OCI-LY3 (cell line): ENCODE results near the gene P4HA1.

ENCODE experiments used
- H2AFZ ChIP-seq: fragments of 200-600, 300-600 bp; shearing (Covaris generic); 2 replicates; pipeline ENCODE4 v1.6.0; 2014; ENCODE audit warnings: antibody characterized with exemption, low read depth, low read length
- H3K27ac ChIP-seq: fragments of 200-600, 300-600 bp; sonication (generic); 2 replicates; pipeline ENCODE4 v1.5.1; 2014; ENCODE audit warnings: mild to moderate bottlenecking, low read length, moderate library complexity, mixed read lengths
- H3K27me3 ChIP-seq: fragments of 200-600, 300-600 bp; sonication (generic); 2 replicates; pipeline ENCODE4 v1.6.1; 2014; ENCODE audit warnings: low read depth, low read length, mixed read lengths
- H3K36me3 ChIP-seq: fragments of 200-600, 300-600 bp; sonication (generic); replicated peaks from 2 replicates; pipeline ENCODE3; 2014; ENCODE audit warnings: low read depth, low read length, mixed read lengths
- H3K4me1 ChIP-seq: fragments of 300-600, 200-600 bp; sonication (generic); 2 replicates; pipeline ENCODE4 v1.6.1; 2014; ENCODE audit warnings: low read length, mixed read lengths
- H3K4me2 ChIP-seq: fragments of 200-600, 300-600 bp; sonication (generic); 2 replicates; pipeline ENCODE4 v1.6.1; 2014; ENCODE audit warnings: low read length, mixed read lengths
- H3K4me3 ChIP-seq: fragments of 300-600, 200-600 bp; sonication (generic); 2 replicates; pipeline ENCODE4 v1.5.1; 2014; ENCODE audit warnings: antibody characterized with exemption, mild to moderate bottlenecking, low read length, moderate library complexity
- H3K79me2 ChIP-seq: fragments of 300-600, 200-600 bp; shearing (Covaris generic); 2 replicates; pipeline ENCODE4 v1.6.1; 2014; ENCODE audit warnings: mild to moderate bottlenecking, low read length, mixed read lengths
- H3K9ac ChIP-seq: fragments of 300-600, 200-600 bp; shearing (Covaris generic); 2 replicates; pipeline ENCODE4 v1.6.0; 2014; ENCODE audit warnings: mild to moderate bottlenecking, low read length, moderate library complexity
- H3K9me3 ChIP-seq: fragments of 200-600, 300-600 bp; shearing (Covaris generic); 2 replicates; pipeline ENCODE4 v1.6.1; 2014; ENCODE audit warnings: low read length, mixed read lengths; ENCODE audit not compliant: insufficient read depth
- H4K20me1 ChIP-seq: fragments of 200-600, 300-600 bp; sonication (generic); 2 replicates; pipeline ENCODE4 v1.6.1; 2016; ENCODE audit warnings: low read length, mixed read lengths; ENCODE audit not compliant: insufficient read depth
- EZH2phosphoT487 ChIP-seq: fragments of 200-600 bp; shearing (Covaris generic); IDR thresholded peaks from 2 replicates; pipeline ENCODE4 v1.6.1; 2018; ENCODE audit warnings: antibody characterized with exemption, mixed run types, low read depth
- TF ChIP-seq, protein P1 (sequence below): fragments of 200-600, 300-600 bp; sonication (generic); IDR thresholded peaks from 2 replicates; pipeline ENCODE4 v1.5.1; 2014; ENCODE audit warnings: antibody characterized with exemption, low read length, low read depth

The P4HA1 gene

DNA sequence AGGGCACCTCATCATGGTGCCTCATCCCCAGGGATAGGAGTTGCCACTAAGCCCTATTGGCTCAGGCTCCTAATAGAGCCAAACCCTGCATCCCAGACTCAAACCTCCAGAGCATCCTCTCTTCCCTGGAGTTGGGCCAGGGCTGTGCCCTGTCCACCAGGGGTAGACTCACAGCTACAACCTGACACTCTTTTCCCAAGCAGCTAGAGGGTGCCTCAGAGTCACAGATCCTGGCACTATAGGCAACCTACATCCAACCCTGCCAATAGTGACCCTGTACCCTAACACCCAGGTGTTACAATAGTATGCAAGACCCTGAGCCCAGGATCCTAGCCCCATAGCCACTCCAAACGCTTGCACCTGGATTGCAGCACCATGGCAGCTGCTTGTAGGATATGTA lies 78.0 kb downstream of the P4HA1 start:
- Histone ChIP-seq H2AFZ (no peak overlapping the region), H3K27ac (no peak overlapping the region), H3K36me3 (peaks cover 15% of the 10 kb centered on the region), H3K9ac (no peak overlapping the region), H3K4me3 (no peak overlapping the region), H3K4me1 (no peaks in the 10 kb centered on the region), H3K9me3 (no peaks in the 10 kb centered on the region), H3K4me2 (no peak overlapping the region), H3K79me2 (peaks cover 3% of the 10 kb centered on the region; the same call in 1 of the 2 replicates), H4K20me1 (peaks cover 15% of the 10 kb centered on the region; the same call in 1 of the 2 replicates), H3K27me3 (no peaks in the 10 kb centered on the region)
- TF ChIP-seq, protein P1, sequence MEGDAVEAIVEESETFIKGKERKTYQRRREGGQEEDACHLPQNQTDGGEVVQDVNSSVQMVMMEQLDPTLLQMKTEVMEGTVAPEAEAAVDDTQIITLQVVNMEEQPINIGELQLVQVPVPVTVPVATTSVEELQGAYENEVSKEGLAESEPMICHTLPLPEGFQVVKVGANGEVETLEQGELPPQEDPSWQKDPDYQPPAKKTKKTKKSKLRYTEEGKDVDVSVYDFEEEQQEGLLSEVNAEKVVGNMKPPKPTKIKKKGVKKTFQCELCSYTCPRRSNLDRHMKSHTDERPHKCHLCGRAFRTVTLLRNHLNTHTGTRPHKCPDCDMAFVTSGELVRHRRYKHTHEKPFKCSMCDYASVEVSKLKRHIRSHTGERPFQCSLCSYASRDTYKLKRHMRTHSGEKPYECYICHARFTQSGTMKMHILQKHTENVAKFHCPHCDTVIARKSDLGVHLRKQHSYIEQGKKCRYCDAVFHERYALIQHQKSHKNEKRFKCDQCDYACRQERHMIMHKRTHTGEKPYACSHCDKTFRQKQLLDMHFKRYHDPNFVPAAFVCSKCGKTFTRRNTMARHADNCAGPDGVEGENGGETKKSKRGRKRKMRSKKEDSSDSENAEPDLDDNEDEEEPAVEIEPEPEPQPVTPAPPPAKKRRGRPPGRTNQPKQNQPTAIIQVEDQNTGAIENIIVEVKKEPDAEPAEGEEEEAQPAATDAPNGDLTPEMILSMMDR: no peak
- no peak for TF ChIP-seq EZH2phosphoT487

DNA sequence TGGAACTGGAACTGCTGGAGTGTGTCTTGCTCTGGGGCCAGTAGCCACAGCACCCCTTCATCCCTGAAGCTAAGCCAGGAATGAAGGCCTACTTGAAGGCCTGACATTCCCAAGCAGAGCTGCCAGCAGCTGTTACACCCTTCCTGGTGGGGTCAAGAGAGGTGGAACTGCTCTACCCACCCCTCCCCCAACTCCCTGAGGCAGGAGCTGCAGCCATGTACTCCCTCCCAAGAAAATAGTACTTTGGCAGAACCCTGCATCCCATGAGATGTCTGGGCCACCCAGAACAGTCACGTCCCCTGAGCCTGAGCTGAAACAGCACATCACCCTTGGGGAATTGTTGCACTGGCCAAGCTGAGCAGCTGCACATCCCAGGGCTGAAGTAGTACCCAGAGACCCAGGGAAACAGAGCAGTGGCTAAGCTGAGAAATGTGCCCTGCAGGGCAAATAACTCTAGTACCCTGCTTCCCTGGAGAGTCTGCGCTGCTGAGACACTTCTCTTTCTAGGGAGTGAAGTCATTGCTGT lies 78.6 kb downstream of the P4HA1 start:
- no peak for TF ChIP-seq EZH2phosphoT487
- TF ChIP-seq, protein P1: no peak
- no peak overlapping the region for H3K4me3 ChIP-seq
- no peaks in the 10 kb centered on the region for H3K9me3 ChIP-seq
- H3K36me3 ChIP-seq: peaks cover 19% of the 10 kb centered on the region
- no peak overlapping the region for H3K9ac ChIP-seq
- H4K20me1 ChIP-seq: peaks cover 15% of the 10 kb centered on the region; the same call in 1 of the 2 replicates
- H3K4me1 ChIP-seq: no peaks in the 10 kb centered on the region
- no peak overlapping the region for H3K27ac ChIP-seq
- H3K79me2 ChIP-seq: peaks cover 3% of the 10 kb centered on the region; the same call in 1 of the 2 replicates
- H3K4me2 ChIP-seq: no peak overlapping the region
- no peaks in the 10 kb centered on the region for H3K27me3 ChIP-seq
- no peak overlapping the region for H2AFZ ChIP-seq

DNA sequence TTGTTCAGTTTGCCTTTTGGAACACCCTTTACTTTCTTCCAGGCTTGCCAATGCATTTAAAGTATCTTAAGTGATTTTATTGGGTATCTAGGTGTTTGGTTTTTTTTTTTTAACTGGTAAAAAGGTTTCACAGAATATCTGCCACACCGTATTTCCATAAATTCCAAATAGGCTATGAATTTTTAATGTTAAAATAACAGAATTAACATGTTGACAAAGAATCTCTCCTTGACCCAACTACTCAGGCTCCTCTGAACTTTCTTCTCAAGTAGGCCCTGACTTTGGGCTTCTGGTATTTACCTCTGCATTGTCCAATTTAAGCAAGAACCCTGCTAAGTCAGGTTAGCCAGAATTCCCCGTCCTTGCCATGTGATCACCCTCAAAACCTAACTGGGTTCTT lies 80.9 kb downstream of the P4HA1 start:
- peaks cover 3% of the 10 kb centered on the region; the same call in 1 of the 2 replicates for H3K79me2 ChIP-seq
- H3K36me3 ChIP-seq: peaks cover 20% of the 10 kb centered on the region
- no peak overlapping the region for H3K9ac ChIP-seq
- TF ChIP-seq, protein P1: no peak
- TF ChIP-seq EZH2phosphoT487: no peak
- H3K4me3 ChIP-seq: no peak overlapping the region
- no peak overlapping the region for H3K4me2 ChIP-seq
- H3K4me1 ChIP-seq: no peaks in the 10 kb centered on the region
- no peaks in the 10 kb centered on the region for H3K9me3 ChIP-seq
- H2AFZ ChIP-seq: no peak overlapping the region
- no peak overlapping the region for H3K27ac ChIP-seq
- H3K27me3 ChIP-seq: no peaks in the 10 kb centered on the region
- peaks cover 15% of the 10 kb centered on the region; the same call in 1 of the 2 replicates for H4K20me1 ChIP-seq

DNA sequence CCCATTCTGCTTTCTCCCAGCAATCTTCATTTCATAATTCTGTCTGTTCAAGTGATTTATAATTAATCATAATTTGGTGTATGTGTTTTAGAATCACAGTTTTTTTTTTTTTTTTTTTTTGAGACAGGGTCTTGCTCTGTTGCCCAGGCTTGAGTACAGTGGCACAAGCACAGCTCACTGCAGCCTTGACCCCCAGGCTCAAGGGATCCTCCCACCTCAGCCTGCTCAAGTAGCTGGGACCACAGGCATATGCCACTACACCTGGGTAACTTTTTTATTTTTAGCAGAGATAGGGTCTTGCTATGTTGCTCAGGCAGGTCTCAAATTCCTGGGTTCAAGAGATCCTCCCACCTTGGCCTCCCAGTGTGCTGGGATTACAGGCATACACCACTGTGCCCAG lies 92.8 kb downstream of the P4HA1 start:
- H3K36me3 ChIP-seq: peaks cover 25% of the 10 kb centered on the region
- no peaks in the 10 kb centered on the region for H3K27me3 ChIP-seq
- no peak overlapping the region for H3K27ac ChIP-seq
- H3K9me3 ChIP-seq: no peaks in the 10 kb centered on the region
- TF ChIP-seq, protein P1: no peak
- no peak for TF ChIP-seq EZH2phosphoT487
- no peaks in the 10 kb centered on the region for H3K79me2 ChIP-seq
- no peaks in the 10 kb centered on the region for H3K4me1 ChIP-seq
- H2AFZ ChIP-seq: no peak overlapping the region
- H3K4me3 ChIP-seq: no peak overlapping the region
- H3K4me2 ChIP-seq: no peak overlapping the region
- H3K9ac ChIP-seq: no peak overlapping the region
- H4K20me1 ChIP-seq: no peaks in the 10 kb centered on the region
